GM12878 (cell line): ENCODE results near the gene BCL2L12. TPM values are rescaled to one million over a fixed set of nuclear protein-coding genes. Genes with fewer than 3 reads are reported as not detected.

Experiments
- ATF3 ChIP-seq: IDR thresholded peaks from 2 replicates; pipeline ENCODE4 v1.6.1; 2011; ENCODE audit warnings: low read depth, mild to moderate bottlenecking, low read length, moderate library complexity, borderline replicate concordance; ENCODE audit errors: extremely low read depth
- BRCA1 ChIP-seq: IDR thresholded peaks from 2 replicates; pipeline ENCODE4 v1.6.1; 2011; ENCODE audit warnings: low read depth, low read length, improper control_type of control experiment
- CBX3 ChIP-seq: fragments of 200-600 bp; sonication (generic); IDR thresholded peaks from 2 replicates; pipeline ENCODE4 v1.6.1; 2016; ENCODE audit warnings: low read depth, borderline replicate concordance
- CHD4 ChIP-seq: fragments of 200-600 bp; sonication (generic); IDR thresholded peaks from 2 replicates; pipeline ENCODE4 v1.6.1; 2016; ENCODE audit warnings: mild to moderate bottlenecking
- CTCF ChIP-seq, 3 experiments: IDR thresholded peaks in 2 of 3; conservative IDR thresholded peaks in 1 of 3; 2 replicates each; pipeline ENCODE4 v1.5.1; 2011; ENCODE audit warnings: low read depth in 3 of 3, low read length in 3 of 3, mild to moderate bottlenecking in 3 of 3, control low read depth in 2 of 3, moderate library complexity in 2 of 3, inconsistent platforms in 1 of 3, mixed read lengths in 1 of 3; ENCODE audit not compliant: control insufficient read depth in 2 of 3, insufficient read depth in 1 of 3; ENCODE audit errors: extremely low read depth in 1 of 3
- EP300 ChIP-seq, 2 experiments: fragments of 150-350 bp in 1 of 2; IDR thresholded peaks; 2 replicates each; pipeline ENCODE4 v1.6.1; 2011 to 2012; ENCODE audit warnings: low read depth in 2 of 2, low read length in 2 of 2, borderline replicate concordance in 1 of 2, improper control_type of control experiment in 1 of 2, inconsistent platforms in 1 of 2; ENCODE audit not compliant: control insufficient read depth in 1 of 2
- EZH2 ChIP-seq: IDR thresholded peaks from 2 replicates; pipeline ENCODE4 v1.6.1; 2012; ENCODE audit warnings: low read depth, mild to moderate bottlenecking, control low read depth, inconsistent platforms, low read length, borderline replicate concordance; ENCODE audit not compliant: control insufficient read depth
- FOS ChIP-seq: IDR thresholded peaks from 3 replicates; pipeline ENCODE4 v1.6.1; 2011; ENCODE audit warnings: borderline replicate concordance; ENCODE audit not compliant: insufficient read length; ENCODE audit errors: extremely low read depth
- HSF1 ChIP-seq: fragments of 150-350 bp; IDR thresholded peaks from 2 replicates; pipeline ENCODE4 v1.6.1; 2014; ENCODE audit warnings: mild to moderate bottlenecking, low read depth, low read length
- JUNB ChIP-seq: IDR thresholded peaks from 2 replicates; pipeline ENCODE4 v1.6.1; 2016; ENCODE audit warnings: antibody characterized with exemption, mild to moderate bottlenecking
- KDM1A ChIP-seq: fragments of 200-600 bp; sonication (generic); IDR thresholded peaks from 2 replicates; pipeline ENCODE4 v1.6.1; 2016; ENCODE audit warnings: borderline replicate concordance
- MYC ChIP-seq: IDR thresholded peaks from 2 replicates; pipeline ENCODE4 v1.6.1; 2011; ENCODE audit warnings: mild to moderate bottlenecking, low read length, moderate library complexity, inconsistent platforms; ENCODE audit not compliant: insufficient read depth, insufficient replicate concordance, insufficient read length, severe bottlenecking
- NR2C2 ChIP-seq: IDR thresholded peaks from 2 replicates; pipeline ENCODE4 v1.6.1; 2011; ENCODE audit warnings: borderline replicate concordance, low read depth; ENCODE audit not compliant: control insufficient read depth, insufficient read length
- POLR2AphosphoS2 ChIP-seq: IDR thresholded peaks from 2 replicates; pipeline ENCODE4 v1.6.1; 2011; ENCODE audit warnings: low read depth, mild to moderate bottlenecking, low read length, improper control_type of control experiment, moderate library complexity
- POLR2AphosphoS5 ChIP-seq: IDR thresholded peaks from 2 replicates; pipeline ENCODE4 v1.6.1; 2011; ENCODE audit warnings: mild to moderate bottlenecking, low read length, inconsistent platforms
- RELA ChIP-seq: fragments of 450-650 bp; IDR thresholded peaks from 2 replicates; pipeline ENCODE4 v1.8.0; 2014; ENCODE audit warnings: borderline replicate concordance; ENCODE audit not compliant: partially characterized antibody
- REST ChIP-seq: IDR thresholded peaks from 2 replicates; pipeline ENCODE4 v1.6.1; 2012; ENCODE audit warnings: mild to moderate bottlenecking, low read depth, low read length
- SUZ12 ChIP-seq: fragments of 200-600 bp; sonication (generic); IDR thresholded peaks from one replicate; pipeline ENCODE4 v1.6.1; 2018; ENCODE audit warnings: antibody characterized with exemption, mild to moderate bottlenecking; ENCODE audit not compliant: unreplicated experiment
- TAF1 ChIP-seq: IDR thresholded peaks from 2 replicates; pipeline ENCODE4 v1.6.1; 2011; ENCODE audit warnings: mild to moderate bottlenecking, low read depth, low read length, borderline replicate concordance
- TBL1XR1 ChIP-seq: IDR thresholded peaks from 2 replicates; pipeline ENCODE4 v1.6.1; 2012; ENCODE audit warnings: low read depth, low read length, improper control_type of control experiment
- USF2 ChIP-seq: IDR thresholded peaks from 2 replicates; pipeline ENCODE4 v1.6.1; 2011; ENCODE audit warnings: low read depth, low read length, improper control_type of control experiment, borderline replicate concordance
- ZNF384 ChIP-seq: IDR thresholded peaks from 2 replicates; pipeline ENCODE4 v1.6.1; 2012; ENCODE audit warnings: low read depth, mild to moderate bottlenecking, low read length, improper control_type of control experiment, borderline replicate concordance
- polyA plus RNA-seq, 11 experiments: library from polyadenylated mRNA; depleted of rRNA in 4 of 11; unstranded in 6 of 11; stranded (reverse) in 5 of 11; fragments of >200 nt; fragmentation: Nextera tagmentation in 4 of 11; fragmentation: Illumina TruSeq in 1 of 11; extraction: Ambion mirVana in 4 of 11; extraction: Trizol in 1 of 11; gene quantifications; 1 replicate in 1 of 11; 2 replicates in 10 of 11; pipeline versions ENCODE4 v1.2.1 to v1.2.3, GENCODE V29; 2011 to 2016; ENCODE audit warnings: inconsistent platforms in 2 of 11, missing spikeins in 2 of 11, low read depth in 1 of 11
- total RNA-seq, 4 experiments: library from RNA; depleted of rRNA in 3 of 4; stranded (reverse); fragments of >200 nt in 3 of 4; fragmentation: Illumina TruSeq in 1 of 4; extraction: Trizol in 1 of 4; gene quantifications; 2 replicates each; pipeline versions ENCODE4 v1.2.1 to v1.2.3, GENCODE V29; 2013 to 2021

BCL2L12 gene
- total and polyA plus RNA-seq, 10 of the 15 experiments (the other 5 are each of a cell fraction or from before 2014, with no cell fraction given): 1.8 to 143 (median 50.4) TPM

- TF ChIP-seq REST: no peak
- TF ChIP-seq POLR2AphosphoS2: no peak
- TF ChIP-seq TBL1XR1: peak; percentile 39; the same call in 1 of the 2 replicates
- no peak for TF ChIP-seq TAF1
- TF ChIP-seq USF2: no peak
- no peak for TF ChIP-seq MYC
- no peak for TF ChIP-seq CTCF (IDR thresholded peaks at IDR 0.05 in 2 of 3, conservative IDR thresholded peaks at IDR 0.05 in 1 of 3; ENCODE audit: control insufficient read depth in 2 of 3, extremely low read depth in 1 of 3, insufficient read depth in 1 of 3, low read depth in 3 of 3, low read length in 3 of 3)
- TF ChIP-seq JUNB: no peak
- TF ChIP-seq RELA: no peak
- TF ChIP-seq CHD4: no peak
- no peak for TF ChIP-seq POLR2AphosphoS5
- TF ChIP-seq FOS: peak; percentile 86
- TF ChIP-seq HSF1: 0 out of 2 replicates have a peak, but pooled peaks have one; percentile 25
- no peak for TF ChIP-seq NR2C2
- no peak for TF ChIP-seq CBX3
- no peak for TF ChIP-seq SUZ12
- no peak for TF ChIP-seq ATF3
- no peak for TF ChIP-seq ZNF384
- TF ChIP-seq KDM1A: no peak
- TF ChIP-seq BRCA1: no peak; the same call in 1 of the 2 replicates
- no peak for TF ChIP-seq EP300 (IDR thresholded peaks at IDR 0.05; ENCODE audit: borderline replicate concordance in 1 of 2, control insufficient read depth in 1 of 2, low read depth in 2 of 2, low read length in 2 of 2)
- no peak for TF ChIP-seq EZH2
Measured at GRCh38 chr19:49676784-49677230, 11.1 kb downstream of the BCL2L12 start (continued).
